Testis (tissue), 2 donors: ENCODE data around the gene MIS18BP1.

Experiments
- POLR2A ChIP-seq: fragments of 450-650 bp; IDR thresholded peaks from one replicate; pipeline ENCODE4 v1.6.1; 2017; ENCODE audit warnings: antibody characterized with exemption, mild to moderate bottlenecking, moderate library complexity
- TF ChIP-seq, protein P1 (sequence below), 3 experiments: fragments of 450-650 bp in 2 of 3; fragments of 200-600 bp in 1 of 3; sonication (generic) in 1 of 3; IDR thresholded peaks; one replicate each; pipeline ENCODE4 v1.5.1; 2016 to 2019; ENCODE audit warnings: antibody characterized with exemption in 3 of 3, mild to moderate bottlenecking in 2 of 3, moderate library complexity in 1 of 3

GRCh38 chr14:45270031-45270430, 17.0 kb upstream of the MIS18BP1 start:
- TF ChIP-seq, protein P1, sequence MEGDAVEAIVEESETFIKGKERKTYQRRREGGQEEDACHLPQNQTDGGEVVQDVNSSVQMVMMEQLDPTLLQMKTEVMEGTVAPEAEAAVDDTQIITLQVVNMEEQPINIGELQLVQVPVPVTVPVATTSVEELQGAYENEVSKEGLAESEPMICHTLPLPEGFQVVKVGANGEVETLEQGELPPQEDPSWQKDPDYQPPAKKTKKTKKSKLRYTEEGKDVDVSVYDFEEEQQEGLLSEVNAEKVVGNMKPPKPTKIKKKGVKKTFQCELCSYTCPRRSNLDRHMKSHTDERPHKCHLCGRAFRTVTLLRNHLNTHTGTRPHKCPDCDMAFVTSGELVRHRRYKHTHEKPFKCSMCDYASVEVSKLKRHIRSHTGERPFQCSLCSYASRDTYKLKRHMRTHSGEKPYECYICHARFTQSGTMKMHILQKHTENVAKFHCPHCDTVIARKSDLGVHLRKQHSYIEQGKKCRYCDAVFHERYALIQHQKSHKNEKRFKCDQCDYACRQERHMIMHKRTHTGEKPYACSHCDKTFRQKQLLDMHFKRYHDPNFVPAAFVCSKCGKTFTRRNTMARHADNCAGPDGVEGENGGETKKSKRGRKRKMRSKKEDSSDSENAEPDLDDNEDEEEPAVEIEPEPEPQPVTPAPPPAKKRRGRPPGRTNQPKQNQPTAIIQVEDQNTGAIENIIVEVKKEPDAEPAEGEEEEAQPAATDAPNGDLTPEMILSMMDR (IDR thresholded peaks at IDR 0.05) = no peak
- no peak for TF ChIP-seq POLR2A
